Pericardium fibroblast (primary cell): ENCODE measurements around the gene PHF11. TPM values are rescaled to one million over a fixed set of nuclear protein-coding genes. Genes with fewer than 3 reads are reported as not detected.

Experiments
- total RNA-seq: library from RNA; depleted of rRNA; stranded (reverse); fragments of >200 nt; gene quantifications from 2 replicates; pipeline ENCODE4 v1.2.3, GENCODE V29; 2015

PHF11 gene
- 19.1 and 20.5 TPM in 2 replicates for total RNA-seq

GRCh38 chr13:49495783-49496762 is at the start of gene PHF11:
Gene PHF11, plus strand, starts transcription at chr13:49495953. Its CDS starts 49 bp downstream, at chr13:49496002.

Other genes with a start within 250 kb of the PHF11 start
- gene CDADC1, start 248.0 kb upstream of the PHF11 start, total RNA-seq = 6.7 and 12.1 TPM in 2 replicates
- 5.1 and 10.6 TPM in 2 replicates for gene CAB39L, start 51.9 kb upstream of the PHF11 start, total RNA-seq
- gene SETDB2, start 51.7 kb upstream of the PHF11 start, total RNA-seq = 3.9 and 4.9 TPM in 2 replicates
- 11.2 and 12.8 TPM in 2 replicates for gene RCBTB1, start 89.6 kb downstream of the PHF11 start, total RNA-seq
- gene ARL11, start 132.6 kb downstream of the PHF11 start, total RNA-seq = under 0.01 TPM in 1 of 2 replicates, not detected in the other
- 92.7 and 134 TPM in 2 replicates for gene EBPL, start 195.5 kb downstream of the PHF11 start, total RNA-seq